K562 treated with DMSO at 1 percent for 48 hours (cell line): ENCODE measurements around the gene BYSL. TPM values are rescaled to one million over a fixed set of nuclear protein-coding genes. Genes with fewer than 3 reads are reported as not detected.

ENCODE experiments used
- total RNA-seq: library from RNA; unstranded; fragments of 300-600 nt; gene quantifications from 2 replicates; pipeline ENCODE4 v1.2.3, GENCODE V29; 2022; ENCODE audit warnings: low replicate concordance; ENCODE audit errors: extremely low read depth

BYSL gene
- total RNA-seq, result not detected in 2 replicates

DNA sequence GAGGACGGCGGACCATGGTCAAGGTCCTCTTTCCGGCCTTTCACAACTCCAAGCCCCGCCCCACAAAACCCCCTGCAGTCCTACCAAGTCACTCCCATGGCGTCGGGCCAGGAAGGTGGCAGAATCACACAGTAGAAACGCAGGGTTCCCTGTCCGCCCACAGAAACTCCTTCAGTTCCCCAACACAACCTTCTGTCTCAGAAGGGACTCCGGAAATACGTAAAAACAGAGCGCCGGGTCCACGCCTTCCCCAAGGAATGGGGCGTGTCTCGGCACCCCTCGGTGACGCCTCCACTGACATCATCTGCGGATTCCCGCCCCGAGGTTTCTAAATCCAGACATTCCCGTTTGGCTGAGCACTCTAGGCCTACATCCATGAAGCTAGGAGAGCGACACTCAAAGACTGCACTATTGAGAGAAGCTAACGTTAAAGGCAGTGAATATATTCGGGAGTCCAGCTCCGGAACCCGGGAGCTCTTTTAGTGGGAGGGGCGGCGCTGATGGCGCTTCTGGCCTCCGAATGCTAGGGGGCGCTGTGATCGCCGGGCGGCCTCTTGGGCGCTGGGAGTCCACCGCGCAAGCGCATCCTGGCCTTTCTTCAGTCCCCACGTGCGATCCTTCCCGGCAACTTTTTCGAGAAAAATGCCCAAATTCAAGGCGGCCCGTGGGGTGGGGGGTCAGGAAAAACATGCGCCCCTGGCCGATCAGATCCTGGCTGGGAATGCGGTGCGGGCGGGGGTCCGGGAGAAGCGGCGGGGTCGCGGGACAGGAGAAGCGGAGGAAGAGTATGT lies at the start of gene BYSL, which contains the start of gene MED20:
Gene BYSL (plus strand): TSS at position 579 of the 791 bp plus-strand sequence. CDS start 64 bp downstream, at position 643.
Gene MED20 (minus strand): TSS at position 219 of the 791 bp plus-strand sequence. CDS start 121 bp downstream, at position 98.

GRCh38 chr6:41895300-41896233 lies 25.7 kb upstream of the BYSL start, which contains the start of gene USP49:
TSS of gene USP49 (minus strand) at chr6:41895375. CDS start at chr6:41806983, 88,392 bp downstream.

DNA sequence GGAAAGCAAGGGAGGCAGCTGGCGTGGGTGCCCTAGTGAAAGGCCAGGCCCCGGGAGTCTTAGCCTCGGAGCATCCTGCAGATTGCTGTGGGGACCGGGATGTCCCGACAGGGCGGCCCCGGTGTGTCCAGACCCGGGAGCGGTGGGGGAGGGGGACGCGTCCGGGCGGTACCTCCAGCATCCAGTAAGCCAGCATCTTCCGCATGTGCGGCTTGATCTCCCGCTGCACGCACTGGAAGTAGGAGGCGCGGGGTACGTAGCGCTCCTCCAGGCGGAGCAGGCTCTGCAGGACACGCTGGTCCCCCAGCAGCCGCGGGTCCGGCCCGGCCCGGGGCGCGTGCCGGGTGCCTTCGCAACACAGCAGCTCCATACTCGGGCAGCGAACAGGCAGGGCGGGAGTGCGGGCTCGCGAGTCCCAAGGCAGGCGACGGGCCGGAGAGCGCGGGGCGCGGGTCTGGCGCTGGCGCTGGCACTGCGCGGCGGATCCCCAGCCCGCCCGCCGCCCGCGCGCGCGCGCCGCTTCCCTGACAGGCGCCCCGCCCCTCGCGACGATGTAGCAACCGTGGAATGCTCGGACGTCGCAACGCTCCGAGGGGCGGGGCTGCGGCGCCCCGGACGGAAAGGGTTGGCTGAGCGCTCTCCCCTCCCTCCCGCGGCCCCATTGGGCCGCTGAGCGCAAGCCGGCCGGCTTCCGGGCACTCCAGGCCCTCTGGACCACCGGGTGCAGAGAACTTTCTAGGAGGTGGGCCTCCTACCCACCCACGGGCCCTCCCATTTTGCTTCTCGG lies 20.2 kb downstream of the BYSL start, which contains the start of gene CCND3:
Gene CCND3 (minus strand): TSS at position 529 of the 787 bp plus-strand sequence. CDS start 159 bp downstream, at position 370.

Other genes with a start within 250 kb of the BYSL start
- not detected in 2 replicates for gene TFEB, start 185.9 kb upstream of the BYSL start, total RNA-seq
- gene PGC, start 174.1 kb upstream of the BYSL start, total RNA-seq, result not detected in 2 replicates
- gene FRS3, start 141.6 kb upstream of the BYSL start, total RNA-seq, result not detected in 2 replicates
- not detected in 2 replicates for gene PRICKLE4, start 140.7 kb upstream of the BYSL start, total RNA-seq
- gene TOMM6, start 133.8 kb upstream of the BYSL start, total RNA-seq, result not detected in 2 replicates
- not detected in 2 replicates for gene USP49, start 26.1 kb upstream of the BYSL start, total RNA-seq
- not detected in 2 replicates for gene MED20, start 360 bp upstream of the BYSL start, total RNA-seq
- gene CCND3, start 20.3 kb downstream of the BYSL start, total RNA-seq, result not detected in 2 replicates
- not detected in 2 replicates for gene TAF8, start 129.0 kb downstream of the BYSL start, total RNA-seq
- not detected in 2 replicates for gene C6orf132, start 221.1 kb downstream of the BYSL start, total RNA-seq